GM10266 (cell line): ENCODE results near the gene EIPR1.

ENCODE experiments used
- DNase-seq: peaks from one replicate; pipeline ENCODE4 v3.0.0; 2012; ENCODE audit errors: extremely low spot score
- CTCF ChIP-seq: IDR thresholded peaks from 2 replicates; pipeline ENCODE4 v1.5.1; 2012; ENCODE audit warnings: mild to moderate bottlenecking, low read depth; ENCODE audit not compliant: control insufficient read depth, insufficient read depth; ENCODE audit errors: missing control alignments

The EIPR1 gene

GRCh38 chr2:3151153-3151918 is 226.3 kb downstream of the EIPR1 start:
- no peak for DNase-seq
- no peak for TF ChIP-seq CTCF

GRCh38 chr2:3149441-3150217 is 228.0 kb downstream of the EIPR1 start:
- DNase-seq: no peak
- TF ChIP-seq CTCF: no peak

GRCh38 chr2:3148716-3149115 is 228.9 kb downstream of the EIPR1 start:
- DNase-seq: no peak
- no peak for TF ChIP-seq CTCF

- TF ChIP-seq CTCF: no peak
- no peak for DNase-seq
Measured at GRCh38 chr2:3147651-3148530, 229.7 kb downstream of the EIPR1 start.

GRCh38 chr2:3146772-3147650 is 230.6 kb downstream of the EIPR1 start:
- no peak for TF ChIP-seq CTCF
- no peak for DNase-seq

- no peak for TF ChIP-seq CTCF
- no peak for DNase-seq
Measured at GRCh38 chr2:3146175-3146574, 231.4 kb downstream of the EIPR1 start.
